ENCODE measurements around the gene IL27RA.
"Not testable (repeated sequence)": the region's sequence is repeated elsewhere in the genome, so short reads cannot be mapped to it uniquely, and the experiment has no call there.

The IL27RA gene

GRCh38 chr19:14027856-14028450, 3.6 kb upstream of the IL27RA start, which contains the start of gene RLN3:
Gene RLN3 (plus strand): TSS chr19:14028148. CDS start chr19:14028205, 57 bp downstream.
- no peaks in the 10 kb centered on the region for H3K36me3 ChIP-seq (ENCODE audit: insufficient read depth)
- H3K4me3 ChIP-seq (IDR thresholded peaks at IDR 0.05; ENCODE audit: insufficient read depth, low read depth, low read length) = no peak within 1 kb of the TSS
- TF ChIP-seq CTCF (conservative IDR thresholded peaks at IDR 0.05; ENCODE audit: low read depth, low read length) = no peak
- no peaks in the 10 kb centered on the region for H3K79me2 ChIP-seq (ENCODE audit: insufficient read depth, low read depth)
- H3K4me2 ChIP-seq = no peak within 1 kb of the TSS
- H3K27me3 ChIP-seq (ENCODE audit: insufficient read depth, low read depth) = no peaks in the 10 kb centered on the region
- H3K9ac ChIP-seq = no peak within 1 kb of the TSS
- peaks cover 9% of the 10 kb centered on the region for H3K4me1 ChIP-seq (ENCODE audit: low read depth, poor library complexity, severe bottlenecking)
- H2AFZ ChIP-seq (ENCODE audit: low read depth) = no peak within 1 kb of the TSS
- H3K27ac ChIP-seq = no peak within 1 kb of the TSS
- H4K20me1 ChIP-seq (ENCODE audit: insufficient read depth) = no peaks in the 10 kb centered on the region

- Histone ChIP-seq H3K4me3 (IDR thresholded peaks at IDR 0.05; ENCODE audit: insufficient read depth, low read depth, low read length) (no peak overlapping the region), H3K9ac (no peak overlapping the region), H3K4me1 (ENCODE audit: low read depth, poor library complexity, severe bottlenecking) (peaks cover 9% of the 10 kb centered on the region)
Observed at GRCh38 chr19:14028901-14029300, 2.7 kb upstream of the IL27RA start.

DNA sequence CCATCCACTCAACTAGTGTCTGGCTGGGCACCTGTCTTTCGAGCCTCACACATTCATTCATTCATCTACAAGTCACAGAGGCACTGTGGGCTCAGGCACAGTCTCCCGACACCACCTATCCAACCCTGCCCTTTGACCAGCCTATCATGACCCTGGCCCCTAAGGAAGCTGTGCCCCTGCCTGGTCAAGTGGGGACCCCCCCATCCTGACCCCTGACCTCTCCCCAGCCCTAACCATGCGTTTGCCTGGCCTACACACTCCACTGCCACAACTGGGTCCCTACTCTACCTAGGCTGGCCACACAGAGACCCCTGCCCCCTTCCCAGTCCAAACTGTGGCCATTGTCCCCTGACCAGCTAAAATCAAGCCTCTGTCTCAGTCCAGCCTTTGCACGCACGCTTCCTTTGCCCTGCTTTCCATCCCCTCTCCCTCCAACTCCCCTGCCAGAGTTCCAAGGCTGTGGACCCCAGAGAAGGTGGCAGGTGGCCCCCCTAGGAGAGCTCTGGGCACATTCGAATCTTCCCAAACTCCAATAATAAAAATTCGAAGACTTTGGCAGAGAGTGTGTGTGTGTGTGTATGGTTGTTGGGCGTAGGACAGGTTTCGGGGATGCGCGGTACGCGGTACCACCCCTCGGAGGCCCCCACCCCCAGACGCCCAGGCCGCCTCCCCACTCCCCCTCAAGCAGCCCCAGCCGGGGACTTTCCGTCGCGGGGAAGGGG, 404 bp upstream of the IL27RA start:
- no peak for TF ChIP-seq CTCF (conservative IDR thresholded peaks at IDR 0.05; ENCODE audit: low read depth, low read length)
- Histone ChIP-seq H3K27me3 (ENCODE audit: insufficient read depth, low read depth) (no peaks in the 10 kb centered on the region), H3K36me3 (ENCODE audit: insufficient read depth) (no peaks in the 10 kb centered on the region), H3K27ac (peak overlapping the region; percentile 84), H3K4me2 (peak overlapping the region; percentile 78), H4K20me1 (ENCODE audit: insufficient read depth) (no peaks in the 10 kb centered on the region), H3K4me1 (ENCODE audit: low read depth, poor library complexity, severe bottlenecking) (peaks cover 9% of the 10 kb centered on the region), H3K9ac (peak overlapping the region; percentile 91), H3K4me3 (IDR thresholded peaks at IDR 0.05; ENCODE audit: insufficient read depth, low read depth, low read length) (peak overlapping the region; percentile 32), H3K79me2 (ENCODE audit: insufficient read depth, low read depth) (peaks cover 10% of the 10 kb centered on the region), H2AFZ (ENCODE audit: low read depth) (peak overlapping the region; percentile 89)

More at GRCh38 chr19:14028901-14029300, 2.7 kb upstream of the IL27RA start:
- no peak for TF ChIP-seq CTCF (conservative IDR thresholded peaks at IDR 0.05; ENCODE audit: low read depth, low read length)
- Histone ChIP-seq H2AFZ (ENCODE audit: low read depth) (no peak overlapping the region), H3K27me3 (ENCODE audit: insufficient read depth, low read depth) (no peaks in the 10 kb centered on the region), H3K27ac (no peak overlapping the region), H3K4me2 (no peak overlapping the region), H3K79me2 (ENCODE audit: insufficient read depth, low read depth) (peaks cover 5% of the 10 kb centered on the region), H4K20me1 (ENCODE audit: insufficient read depth) (no peaks in the 10 kb centered on the region), H3K36me3 (ENCODE audit: insufficient read depth) (no peaks in the 10 kb centered on the region)

GRCh38 chr19:14033946-14034345, 2.4 kb downstream of the IL27RA start:
- H3K36me3 ChIP-seq (ENCODE audit: insufficient read depth) = no peaks in the 10 kb centered on the region
- H3K4me3 ChIP-seq (IDR thresholded peaks at IDR 0.05; ENCODE audit: insufficient read depth, low read depth, low read length) = no peak overlapping the region
- TF ChIP-seq CTCF (conservative IDR thresholded peaks at IDR 0.05; ENCODE audit: low read depth, low read length) = no peak
- H4K20me1 ChIP-seq (ENCODE audit: insufficient read depth) = no peaks in the 10 kb centered on the region
- H3K27me3 ChIP-seq (ENCODE audit: insufficient read depth, low read depth) = no peaks in the 10 kb centered on the region
- no peak overlapping the region for H3K9ac ChIP-seq
- H3K4me2 ChIP-seq = no peak overlapping the region
- H3K27ac ChIP-seq = no peak overlapping the region
- H3K79me2 ChIP-seq (ENCODE audit: insufficient read depth, low read depth) = peaks cover 10% of the 10 kb centered on the region
- H2AFZ ChIP-seq (ENCODE audit: low read depth) = no peak overlapping the region
- H3K4me1 ChIP-seq (ENCODE audit: low read depth, poor library complexity, severe bottlenecking) = peaks cover 9% of the 10 kb centered on the region

- not testable (repeated sequence) for H3K27ac ChIP-seq; H3K36me3 ChIP-seq (ENCODE audit: insufficient read depth); H3K4me1 ChIP-seq (ENCODE audit: low read depth, poor library complexity, severe bottlenecking); H3K9ac ChIP-seq; H2AFZ ChIP-seq (ENCODE audit: low read depth); H3K27me3 ChIP-seq (ENCODE audit: insufficient read depth, low read depth); H3K4me3 ChIP-seq (IDR thresholded peaks at IDR 0.05; ENCODE audit: insufficient read depth, low read depth, low read length); H3K4me2 ChIP-seq; H4K20me1 ChIP-seq (ENCODE audit: insufficient read depth)
- peaks cover 10% of the 10 kb centered on the region for H3K79me2 ChIP-seq (ENCODE audit: insufficient read depth, low read depth)
Observed at GRCh38 chr19:14035159-14035558, 3.6 kb downstream of the IL27RA start.

Measured in KMS-11 (cell line).